G401 (cell line): ENCODE data around the gene MYO15A. TPM values are rescaled to one million over a fixed set of nuclear protein-coding genes. Genes with fewer than 3 reads are reported as not detected.

ENCODE experiments used
- DNase-seq: peaks from one replicate; pipeline ENCODE4 v3.0.0-alpha.2; 2015; ENCODE audit warnings: low spot score
- in situ Hi-C: cut with HindIII; loops from 2 replicates; pipeline ENCODE4 v1.10.0; 2016; ENCODE audit warnings: low sequenced_read_pairs, mixed read lengths
- total RNA-seq: library from RNA; depleted of rRNA; stranded (reverse); fragments of >200 nt; shearing (Covaris generic); gene quantifications from 2 replicates; pipeline ENCODE4 v1.2.3, GENCODE V29; 2014

The MYO15A gene
- total RNA-seq, 1 experiment from 2014 or later, result not detected

DNA sequence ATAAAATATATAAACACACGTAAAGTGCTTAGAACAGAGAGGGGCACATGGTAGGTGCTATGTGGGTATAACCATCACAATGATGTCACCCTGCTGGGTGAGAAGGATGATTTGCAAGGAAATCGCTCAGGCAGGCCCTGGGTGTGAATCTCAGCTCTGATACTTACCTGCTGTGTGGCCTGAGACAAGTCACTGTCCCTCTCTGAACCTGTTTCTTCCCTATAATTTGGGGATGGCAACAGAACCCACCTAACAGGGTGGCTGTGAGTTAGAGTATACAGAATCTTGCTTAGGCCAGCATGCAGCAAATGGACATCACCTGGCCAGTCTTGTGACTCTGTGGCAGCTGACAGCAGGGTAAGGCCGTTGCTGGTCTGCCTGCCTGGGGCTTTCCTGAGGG, 38.4 kb downstream of the MYO15A start:
- in situ Hi-C loops, result no loop called here
- DNase-seq, result no peak

GRCh38 chr17:18148586-18148985, 40.0 kb downstream of the MYO15A start:
- in situ Hi-C loops, result no loop called here
- peak; percentile 51 for DNase-seq

DNA sequence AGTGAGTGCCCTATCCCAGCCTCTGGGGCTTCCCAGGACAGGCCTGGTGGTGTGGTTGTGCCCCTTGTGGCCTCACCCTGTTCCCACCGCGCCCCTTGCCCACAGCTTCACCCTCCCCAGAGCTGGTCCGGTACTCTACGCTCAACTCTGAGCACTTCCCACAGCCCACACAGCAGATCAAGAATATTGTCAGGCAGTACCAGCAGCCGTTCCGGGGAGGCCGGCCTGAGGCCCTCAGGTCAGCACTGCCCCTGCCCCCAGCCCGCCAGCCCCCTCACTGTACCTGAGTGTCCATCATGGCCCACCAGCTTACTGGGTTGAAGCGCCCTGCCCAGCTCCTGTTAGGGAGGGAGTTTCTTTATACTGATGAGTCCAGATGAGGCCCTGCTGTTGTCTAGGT, 42.7 kb downstream of the MYO15A start:
- in situ Hi-C loops, result no loop called here
- no peak for DNase-seq

GRCh38 chr17:18155179-18155578, 46.6 kb downstream of the MYO15A start:
- in situ Hi-C loops, result no loop called here
- DNase-seq, result no peak

- in situ Hi-C loops, result no loop called here
- DNase-seq, result no peak
Measured at GRCh38 chr17:18156171-18156975, 47.8 kb downstream of the MYO15A start.

DNA sequence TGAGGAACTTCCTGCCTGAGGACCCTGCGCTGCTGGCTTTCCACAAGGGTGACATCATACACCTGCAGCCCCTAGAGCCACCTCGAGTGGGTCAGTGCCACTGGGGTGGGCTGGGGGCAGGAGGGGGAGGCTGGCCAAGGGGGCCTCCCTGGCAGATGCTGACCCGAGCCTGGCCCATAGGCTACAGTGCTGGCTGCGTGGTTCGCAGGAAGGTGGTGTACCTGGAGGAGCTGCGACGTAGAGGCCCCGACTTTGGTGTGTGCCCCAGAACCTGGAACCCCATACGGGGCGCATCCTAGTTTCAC, 48.4 kb downstream of the MYO15A start:
- in situ Hi-C loops, result no loop called here
- DNase-seq, result no peak

DNA sequence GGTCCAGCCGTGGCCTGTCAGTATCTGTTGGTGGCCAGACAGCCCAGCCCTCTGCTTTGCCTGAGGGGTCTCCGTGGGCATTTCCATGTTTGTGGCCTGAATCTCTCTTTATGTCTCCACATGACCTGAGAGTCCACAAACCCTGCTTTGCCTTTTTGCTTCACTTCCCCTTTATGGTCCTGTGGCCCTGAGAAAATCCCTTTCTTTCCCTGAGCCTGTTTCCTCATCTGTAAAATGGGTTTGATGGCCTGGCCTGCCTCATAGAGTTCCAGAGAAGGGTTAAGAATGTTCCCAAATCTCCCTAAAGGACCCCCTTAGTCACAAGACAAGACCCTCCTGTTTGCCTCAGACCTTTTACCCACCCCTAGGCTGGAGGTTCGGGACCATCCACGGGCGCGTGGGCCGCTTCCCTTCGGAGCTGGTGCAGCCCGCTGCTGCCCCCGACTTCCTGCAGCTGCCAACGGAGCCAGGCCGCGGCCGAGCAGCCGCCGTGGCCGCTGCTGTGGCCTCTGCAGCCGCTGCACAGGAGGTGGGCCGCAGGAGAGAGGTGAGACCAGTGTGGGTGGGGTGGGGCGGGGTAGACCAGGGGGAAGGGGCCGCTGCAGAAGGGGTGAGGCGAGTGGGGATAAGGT, 48.9 kb downstream of the MYO15A start:
- no peak for DNase-seq
- in situ Hi-C loops, result no loop called here

GRCh38 chr17:18158022-18158600, 49.6 kb downstream of the MYO15A start:
- in situ Hi-C loops, result no loop called here
- DNase-seq, result peak; percentile 23

DNA sequence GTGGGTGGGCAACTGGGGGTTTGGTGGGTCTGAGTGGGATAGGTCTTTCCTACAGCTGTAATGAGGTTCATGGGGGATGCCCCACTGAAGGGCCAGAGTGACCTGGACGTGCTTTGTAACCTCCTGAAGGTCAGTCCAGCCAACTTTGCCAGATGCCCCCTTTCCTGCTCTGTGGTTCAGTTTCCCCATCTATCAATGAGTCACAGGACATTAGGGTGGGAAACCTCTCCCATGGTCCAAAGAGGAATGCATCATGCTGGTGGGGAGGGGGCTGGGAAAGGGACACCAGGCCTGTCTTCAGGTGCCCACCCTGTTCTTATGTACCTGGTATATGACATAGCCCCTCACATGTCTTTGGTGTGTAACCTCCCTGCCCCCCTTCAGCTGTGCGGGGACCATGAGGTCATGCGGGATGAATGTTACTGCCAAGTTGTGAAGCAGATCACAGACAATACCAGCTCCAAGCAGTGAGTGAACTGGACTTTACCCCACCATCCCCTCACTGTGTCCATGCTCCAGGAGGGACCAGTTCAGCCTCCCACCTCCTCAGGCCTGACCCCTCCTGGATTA, 51.1 kb downstream of the MYO15A start:
- in situ Hi-C loops, result no loop called here

GRCh38 chr17:18160128-18160856, 51.7 kb downstream of the MYO15A start:
- DNase-seq, result no peak
- in situ Hi-C loops, result no loop called here

More for the DNA sequence above, 51.1 kb downstream of the MYO15A start:
- no peak for DNase-seq

DNA sequence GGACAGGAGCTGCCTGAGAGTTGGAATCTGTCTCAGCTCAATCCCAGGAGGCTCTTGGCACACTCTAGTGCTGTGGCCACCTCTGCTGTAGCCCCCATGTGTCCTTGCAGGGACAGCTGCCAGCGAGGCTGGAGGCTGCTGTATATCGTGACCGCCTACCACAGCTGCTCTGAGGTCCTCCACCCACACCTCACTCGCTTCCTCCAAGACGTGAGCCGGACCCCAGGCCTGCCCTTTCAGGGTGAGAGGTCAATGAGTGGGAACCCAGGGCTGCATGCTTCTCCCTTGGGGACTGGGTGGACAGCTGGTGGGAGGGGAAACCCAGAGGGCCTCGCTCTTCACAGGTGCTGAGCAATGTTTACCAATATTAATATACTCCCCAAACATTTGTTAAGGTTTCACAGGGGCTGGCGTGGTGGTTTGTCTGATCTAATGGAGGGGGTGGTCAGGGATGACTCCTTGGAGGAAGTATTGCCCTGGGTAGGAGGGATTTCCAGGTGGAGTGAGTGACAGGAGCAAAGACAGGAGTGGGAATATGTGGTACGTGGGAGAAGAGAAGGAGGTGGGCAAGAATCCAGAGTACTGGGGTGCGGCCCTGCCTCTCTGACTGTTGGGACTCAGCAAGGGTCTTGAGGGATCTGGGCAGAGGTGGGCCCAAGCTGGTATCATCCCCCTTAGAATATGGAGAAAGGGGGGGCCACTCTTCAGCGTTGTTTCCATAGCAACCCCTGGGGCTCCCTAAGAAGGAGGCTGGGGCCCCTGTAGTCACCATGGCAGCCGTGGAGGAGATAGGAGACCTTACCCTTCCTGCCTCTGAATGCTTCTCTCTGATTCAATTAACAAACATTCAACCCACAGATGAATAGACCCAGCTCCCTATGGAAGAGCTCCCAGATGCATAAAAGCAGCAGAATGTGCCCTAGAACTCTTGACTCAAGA, 52.9 kb downstream of the MYO15A start:
- no peak for DNase-seq
- in situ Hi-C loops, result no loop called here

- DNase-seq, result no peak
- in situ Hi-C loops, result no loop called here
Measured at GRCh38 chr17:18163547-18163946, 55.0 kb downstream of the MYO15A start.

- no peak for DNase-seq
- in situ Hi-C loops, result no loop called here
Measured at GRCh38 chr17:18166894-18167293, 58.3 kb downstream of the MYO15A start.

DNA sequence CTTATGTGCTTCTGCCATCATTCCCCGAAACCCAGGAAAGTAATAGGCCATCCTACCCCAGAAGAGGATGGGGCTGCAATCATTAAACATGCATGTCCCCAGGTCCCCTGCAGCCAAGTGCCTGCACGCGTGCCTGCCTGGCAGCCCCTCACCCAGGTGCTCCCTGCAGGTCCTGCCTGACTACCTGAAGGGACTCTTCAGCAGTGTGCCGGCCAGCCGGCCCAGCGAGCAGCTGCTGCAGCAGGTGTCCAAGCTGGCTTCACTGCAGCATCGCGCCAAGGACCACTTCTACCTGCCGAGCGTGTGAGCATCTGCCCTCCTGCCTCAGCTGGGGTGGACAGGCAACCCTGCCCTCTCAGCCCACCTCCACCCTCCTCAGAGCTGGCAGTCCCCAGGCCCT, 58.9 kb downstream of the MYO15A start:
- in situ Hi-C loops, result no loop called here
- DNase-seq, result no peak

GRCh38 chr17:18172531-18173278, 64.1 kb downstream of the MYO15A start:
- no peak for DNase-seq
- in situ Hi-C loops, result no loop called here

DNA sequence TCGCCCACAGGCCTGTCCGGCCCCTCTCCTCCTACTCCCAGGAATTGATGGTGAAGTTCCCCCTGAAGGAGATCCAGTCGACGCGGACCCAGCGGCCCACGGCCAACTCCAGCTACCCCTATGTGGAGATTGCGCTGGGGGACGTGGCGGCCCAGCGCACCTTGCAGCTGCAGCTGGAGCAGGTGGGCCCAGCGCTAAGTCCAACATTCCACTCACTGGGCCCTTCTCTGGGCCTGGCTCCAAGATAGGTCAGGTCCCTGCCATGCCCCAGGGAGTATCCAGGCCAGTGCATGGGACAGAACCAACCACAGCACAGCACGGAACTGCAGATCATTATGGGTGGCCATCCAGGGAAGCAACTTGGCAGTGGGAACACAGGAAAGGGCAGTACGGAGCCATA, 65.2 kb downstream of the MYO15A start:
- in situ Hi-C loops, result no loop called here
- DNase-seq, result no peak

DNA sequence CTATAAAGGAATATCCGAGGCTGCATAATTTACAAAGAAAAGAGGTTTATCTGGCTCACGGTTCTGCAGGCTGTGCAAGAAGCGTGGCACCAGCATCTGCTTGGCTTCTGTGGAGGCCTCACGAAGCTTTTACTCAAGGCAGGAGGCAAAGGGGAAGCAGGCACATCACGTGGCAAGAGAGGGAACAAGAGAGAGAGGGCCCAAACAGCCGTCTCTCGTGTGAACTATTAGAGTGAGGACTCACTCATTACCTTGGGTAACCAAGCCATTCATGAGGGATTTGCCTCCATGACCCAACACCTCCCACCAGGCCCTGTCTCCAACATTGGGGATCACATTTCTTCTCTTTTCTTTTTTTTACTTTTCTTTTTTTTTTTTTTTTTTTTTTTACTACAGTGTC, 67.6 kb downstream of the MYO15A start:
- DNase-seq, result no peak
- in situ Hi-C loops, result no loop called here

- in situ Hi-C loops, result no loop called here
- DNase-seq, result no peak
Measured at GRCh38 chr17:18177133-18177532, 68.6 kb downstream of the MYO15A start.
